ENCODE data around the gene PLXNA2.

The PLXNA2 gene

DNA sequence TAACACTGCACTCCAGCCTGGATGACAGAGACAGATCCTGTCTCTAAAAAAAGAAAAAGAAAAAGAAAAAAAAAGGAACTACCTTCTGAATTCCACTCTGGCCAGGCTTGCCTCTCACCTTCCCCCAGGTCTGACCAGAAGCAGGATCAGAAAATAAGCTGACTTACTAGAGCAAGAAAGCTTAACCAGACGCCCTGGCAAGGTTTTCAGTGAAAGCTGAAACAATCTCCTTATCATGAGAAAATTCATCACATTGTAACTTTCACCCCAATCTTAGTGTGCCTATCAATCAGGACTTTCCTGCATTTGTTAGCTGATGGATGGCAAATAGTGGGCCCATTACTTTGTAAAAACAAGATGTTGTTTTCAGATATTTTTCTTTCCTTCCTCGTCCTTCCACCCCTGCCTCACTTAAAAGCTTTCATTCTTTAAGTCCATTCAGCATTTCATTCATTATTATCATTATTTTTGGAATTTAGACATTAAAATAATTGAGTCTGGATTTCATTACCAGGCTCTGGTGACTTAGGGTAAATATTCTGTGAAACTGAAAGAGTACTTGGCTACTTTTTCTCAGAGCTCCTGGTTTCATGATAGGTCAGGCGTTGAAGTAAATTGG lies 236.8 kb downstream of the PLXNA2 start:
- DNase-seq: no peak

DNA sequence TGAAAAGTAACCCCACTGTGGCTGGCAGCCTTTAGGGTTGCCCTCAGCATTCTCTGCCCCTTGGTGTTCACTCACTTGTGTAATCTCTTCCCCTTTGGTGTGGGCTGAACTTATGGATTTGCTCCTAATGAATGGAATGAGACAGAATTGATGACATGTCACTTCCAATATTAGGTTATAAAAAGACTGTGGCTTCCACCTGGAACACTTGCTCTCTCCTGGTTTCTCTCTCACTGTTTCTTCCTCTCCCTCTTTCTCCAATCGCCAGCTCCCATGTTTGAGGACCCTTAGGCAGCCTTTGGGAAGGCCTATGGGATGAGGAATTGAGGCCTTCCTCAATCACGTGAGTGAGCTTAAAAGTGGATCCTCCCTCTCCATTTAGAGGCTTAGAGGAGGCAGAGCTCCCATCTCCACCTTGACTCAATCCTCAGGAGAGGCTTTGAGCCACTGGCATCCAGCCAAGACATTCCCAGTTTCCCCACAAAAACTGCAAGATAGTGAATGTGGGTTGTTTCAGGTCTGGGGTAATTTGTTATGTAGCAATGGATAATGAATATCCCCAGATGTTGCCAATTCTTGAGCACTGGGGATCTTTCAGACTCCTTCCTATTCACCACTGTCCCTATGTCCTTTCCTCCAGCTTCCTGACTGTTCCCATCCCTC lies 237.8 kb downstream of the PLXNA2 start:
- no peak for DNase-seq

DNA sequence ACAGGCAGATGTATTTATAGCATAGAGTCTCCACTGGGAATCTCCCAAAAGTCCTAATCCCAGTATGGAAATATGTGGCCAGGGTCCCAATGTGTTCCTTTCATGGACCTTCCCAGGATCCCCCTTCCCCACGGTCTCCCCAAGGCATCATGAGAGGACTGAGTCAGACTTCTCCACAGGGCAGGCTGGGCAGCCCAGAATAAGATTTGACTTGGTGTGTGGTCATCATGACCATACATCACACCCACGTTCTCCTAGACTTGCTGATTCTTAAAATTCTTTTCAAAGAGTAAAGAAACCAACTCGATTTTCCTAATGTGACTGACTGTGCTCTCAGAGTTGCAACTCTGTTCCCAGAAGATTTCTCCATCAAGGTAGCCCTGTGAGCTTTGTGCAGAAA lies 239.3 kb downstream of the PLXNA2 start:
- no peak for DNase-seq

DNA sequence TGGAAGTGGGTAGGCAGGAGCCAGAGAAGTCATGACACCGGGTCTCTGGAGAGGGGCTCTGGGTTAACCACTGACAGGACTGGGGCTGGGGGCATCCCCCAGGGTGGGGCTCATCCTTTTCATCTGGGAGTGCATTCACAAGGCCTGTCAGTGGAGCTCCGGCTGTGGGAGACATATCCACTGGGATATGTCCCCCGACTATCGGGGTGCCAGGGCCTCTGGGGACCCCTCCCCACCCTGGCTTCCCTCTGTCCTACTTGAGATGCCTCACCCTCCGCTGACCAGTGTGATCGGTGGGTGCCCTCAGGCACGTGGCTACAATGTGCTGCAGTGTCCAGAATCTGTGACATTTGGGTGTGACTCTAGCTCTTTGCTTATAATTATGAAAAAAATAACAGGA lies 240.9 kb downstream of the PLXNA2 start:
- DNase-seq: no peak

DNA sequence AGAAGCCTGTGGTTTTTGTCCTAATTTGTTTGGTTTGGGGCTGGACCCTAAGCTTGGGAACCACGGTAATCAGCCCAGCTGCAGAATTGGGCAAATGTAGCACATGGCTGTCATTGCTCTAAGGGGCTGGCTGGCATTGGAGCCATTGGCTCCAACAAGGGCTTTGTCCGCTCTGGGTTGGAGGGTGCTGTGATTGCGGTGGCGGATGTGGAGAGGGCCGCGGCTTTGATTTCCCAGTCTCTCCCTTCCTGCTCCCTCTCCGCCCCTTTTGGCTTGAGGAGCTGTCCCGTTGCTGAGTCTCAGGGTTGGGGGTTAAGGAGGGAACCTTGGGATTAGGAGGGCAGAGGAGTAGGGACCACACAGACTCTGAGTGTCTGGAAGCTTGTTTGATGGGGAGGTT lies 241.5 kb downstream of the PLXNA2 start:
- DNase-seq: no peak

DNA sequence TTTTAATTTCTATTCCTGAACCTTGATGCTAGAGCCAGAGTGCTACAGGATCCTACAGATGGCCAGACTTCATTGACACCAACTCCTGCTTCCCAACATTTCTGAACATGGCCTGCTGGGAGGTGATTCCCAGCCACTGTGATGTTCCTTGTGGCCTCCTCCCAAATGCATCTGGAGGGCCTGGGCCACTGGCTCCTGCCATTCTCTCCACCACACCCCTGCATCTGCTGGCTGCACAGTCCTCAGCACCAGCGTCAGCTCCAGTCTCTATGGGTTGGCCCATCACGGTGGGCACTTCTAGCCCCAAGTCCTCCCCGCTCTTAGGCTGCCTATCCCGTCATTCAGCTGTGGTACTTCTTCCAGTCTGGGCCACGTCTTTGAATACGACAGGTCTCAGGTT lies 242.1 kb downstream of the PLXNA2 start:
- DNase-seq: no peak

DNA sequence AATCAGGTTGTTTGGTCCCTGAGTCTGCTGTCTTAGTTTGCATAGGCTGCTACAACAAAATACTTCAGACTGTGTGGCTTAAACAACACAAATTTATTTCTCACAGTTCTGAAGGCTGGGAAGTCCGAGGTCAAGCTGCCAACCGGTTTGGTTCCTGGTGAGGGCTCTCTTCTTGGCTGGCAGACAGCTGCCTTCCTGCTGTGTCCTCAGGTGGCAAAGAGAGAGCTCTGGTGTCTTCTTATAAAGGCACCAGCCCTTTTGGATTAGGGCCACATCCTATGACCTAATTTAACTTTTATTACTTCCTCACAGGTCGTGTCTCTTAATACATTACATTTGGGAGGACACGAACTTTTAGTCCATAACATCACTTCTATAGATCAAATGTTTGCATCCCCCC lies 243.7 kb downstream of the PLXNA2 start:
- no peak for DNase-seq

DNA sequence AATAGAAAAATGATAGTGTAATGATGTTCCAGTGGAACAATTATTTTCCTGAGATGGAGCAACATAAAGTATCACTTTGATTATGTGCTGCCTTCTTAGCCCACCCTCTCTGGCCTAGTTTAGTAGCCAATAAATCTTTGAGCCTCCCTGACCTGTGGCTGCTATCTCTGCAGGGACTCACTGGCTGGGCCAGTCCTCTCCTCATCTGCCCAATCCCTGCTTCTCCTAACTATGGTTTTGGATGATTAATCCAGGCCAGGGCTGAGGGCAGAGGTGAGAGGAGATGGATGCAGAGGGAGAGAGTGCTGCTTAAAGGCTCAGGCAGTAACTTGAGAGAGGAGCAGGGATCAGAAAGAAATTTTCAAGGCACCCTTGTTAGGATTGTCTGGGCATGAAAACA lies 244.2 kb downstream of the PLXNA2 start:
- no peak for DNase-seq

DNA sequence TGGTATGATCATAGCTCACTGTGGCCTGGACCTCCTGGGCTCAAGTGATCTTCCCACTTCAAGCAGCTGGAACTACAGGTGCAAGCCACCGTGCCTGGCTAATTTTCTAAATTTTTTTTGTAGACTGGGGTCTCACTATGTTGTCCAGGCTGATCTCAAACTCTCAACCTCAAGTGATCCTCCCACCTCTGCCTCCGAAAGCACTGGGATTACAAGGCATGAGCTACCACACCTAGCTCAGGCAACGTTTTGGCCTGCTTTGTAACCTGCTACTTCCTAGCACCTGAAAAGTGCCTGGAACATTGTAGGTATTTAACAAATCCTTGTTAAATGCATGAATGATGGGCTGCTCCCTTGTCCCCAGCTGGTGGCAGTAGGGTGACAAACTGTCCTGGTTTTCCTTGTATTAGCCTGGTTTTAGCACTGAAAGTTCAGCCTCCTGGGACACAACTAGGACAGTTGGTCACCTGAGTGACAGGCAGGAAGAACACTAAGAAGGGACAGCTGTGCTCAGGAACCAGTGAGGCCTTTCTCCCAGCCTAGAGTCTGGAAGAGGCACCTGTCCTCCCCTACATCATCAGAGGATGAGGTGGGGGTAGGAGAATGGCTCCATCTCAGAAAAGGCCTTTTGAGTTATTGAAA lies 244.8 kb downstream of the PLXNA2 start:
- DNase-seq: no peak

DNA sequence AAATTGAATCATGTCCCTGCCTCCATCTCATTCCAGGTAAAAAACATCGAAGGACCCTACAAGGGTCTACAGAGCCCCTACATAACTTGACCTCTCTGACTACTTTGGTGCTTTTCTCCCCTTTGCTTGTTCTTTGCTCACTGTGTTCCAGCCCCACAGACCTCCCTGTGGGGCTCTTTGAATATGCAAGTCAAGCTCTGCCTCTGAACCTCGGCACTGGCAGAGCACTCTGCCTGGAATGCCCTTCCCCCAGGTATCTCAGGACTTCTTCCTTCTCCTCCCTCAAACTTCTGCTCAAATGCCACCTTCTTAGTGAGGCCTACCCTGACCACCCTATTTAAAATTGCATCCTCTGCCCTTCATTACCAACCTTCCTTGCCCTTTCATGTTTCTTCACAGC lies 245.5 kb downstream of the PLXNA2 start:
- DNase-seq: no peak

DNA sequence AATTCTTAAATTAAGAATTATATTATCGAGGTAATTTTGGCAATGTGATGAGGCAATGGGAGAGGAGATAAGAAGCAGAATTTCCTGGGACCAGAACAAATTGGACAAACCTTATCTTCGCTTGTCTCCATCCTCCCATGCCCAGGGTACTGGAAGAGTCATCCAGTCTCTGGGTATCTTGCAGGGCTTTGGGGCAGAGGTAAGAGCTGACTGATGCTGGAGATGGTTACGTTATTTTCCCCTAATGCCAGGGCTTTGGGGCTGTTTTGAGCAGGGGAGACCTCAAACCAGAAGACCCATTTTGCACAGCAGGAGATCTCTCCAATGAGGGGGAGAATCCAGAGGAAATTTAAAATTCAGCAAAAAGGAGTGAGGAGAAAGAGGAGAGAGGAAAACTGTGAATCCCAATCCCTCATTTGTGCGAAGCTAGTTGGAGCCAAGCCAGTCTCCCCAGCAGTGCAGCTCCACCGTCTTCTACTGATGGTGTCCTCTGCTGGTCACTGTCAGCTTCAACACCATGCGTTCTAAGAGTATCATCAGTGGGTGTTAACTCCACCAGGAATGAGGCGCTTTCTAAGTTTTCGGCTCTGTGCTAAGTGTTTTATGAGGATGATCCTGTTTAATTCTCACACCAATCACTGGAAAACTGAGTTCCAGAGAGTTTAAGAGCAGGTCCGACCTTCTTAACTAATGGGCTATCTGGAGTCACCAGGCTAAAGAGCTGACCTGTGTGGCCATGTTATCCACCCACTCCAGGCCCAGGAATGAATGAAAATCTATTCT lies 246.5 kb downstream of the PLXNA2 start:
- peak in 2 of 4 experiments; percentile 3 to 13 for DNase-seq

DNA sequence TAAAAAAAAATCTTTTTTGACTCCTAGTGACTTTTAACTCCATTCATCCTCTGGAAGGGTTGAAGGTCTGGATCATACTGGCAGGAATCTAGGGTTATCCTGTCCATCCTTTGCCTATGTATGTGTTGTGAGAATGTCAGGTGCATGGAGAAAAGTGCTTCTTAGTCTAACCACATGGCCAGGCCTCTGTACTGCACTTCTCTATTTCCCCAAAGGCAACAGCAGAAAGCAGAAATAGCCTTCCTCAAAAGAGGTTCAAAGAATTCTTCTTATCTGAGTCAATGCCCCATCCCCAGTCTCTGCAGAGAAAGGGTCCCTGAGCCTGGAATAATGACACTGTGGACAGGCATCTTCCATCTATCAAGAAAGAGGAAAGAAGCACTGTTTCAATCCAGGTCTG lies 247.5 kb downstream of the PLXNA2 start:
- no peak for DNase-seq

DNA sequence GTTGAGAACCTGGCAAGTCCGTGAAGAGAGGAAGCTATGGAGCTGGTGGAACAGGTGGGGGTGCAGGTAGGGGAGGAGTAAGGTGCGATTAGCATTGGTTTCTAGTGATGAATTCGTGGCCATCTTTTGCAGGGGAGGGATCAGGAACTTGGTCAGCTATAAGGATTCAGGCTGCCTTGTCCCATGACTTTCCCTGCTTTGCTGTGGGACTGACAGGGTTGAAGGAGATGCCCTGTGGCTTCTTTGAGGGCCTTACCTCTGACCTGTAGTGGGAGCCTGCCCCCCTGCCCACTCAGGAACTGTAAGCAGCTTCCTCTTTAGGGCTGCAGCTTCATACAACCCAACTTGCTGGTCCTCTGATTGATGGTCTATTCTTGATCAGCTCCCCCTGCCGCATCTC lies 248.6 kb downstream of the PLXNA2 start:
- no peak for DNase-seq

DNA sequence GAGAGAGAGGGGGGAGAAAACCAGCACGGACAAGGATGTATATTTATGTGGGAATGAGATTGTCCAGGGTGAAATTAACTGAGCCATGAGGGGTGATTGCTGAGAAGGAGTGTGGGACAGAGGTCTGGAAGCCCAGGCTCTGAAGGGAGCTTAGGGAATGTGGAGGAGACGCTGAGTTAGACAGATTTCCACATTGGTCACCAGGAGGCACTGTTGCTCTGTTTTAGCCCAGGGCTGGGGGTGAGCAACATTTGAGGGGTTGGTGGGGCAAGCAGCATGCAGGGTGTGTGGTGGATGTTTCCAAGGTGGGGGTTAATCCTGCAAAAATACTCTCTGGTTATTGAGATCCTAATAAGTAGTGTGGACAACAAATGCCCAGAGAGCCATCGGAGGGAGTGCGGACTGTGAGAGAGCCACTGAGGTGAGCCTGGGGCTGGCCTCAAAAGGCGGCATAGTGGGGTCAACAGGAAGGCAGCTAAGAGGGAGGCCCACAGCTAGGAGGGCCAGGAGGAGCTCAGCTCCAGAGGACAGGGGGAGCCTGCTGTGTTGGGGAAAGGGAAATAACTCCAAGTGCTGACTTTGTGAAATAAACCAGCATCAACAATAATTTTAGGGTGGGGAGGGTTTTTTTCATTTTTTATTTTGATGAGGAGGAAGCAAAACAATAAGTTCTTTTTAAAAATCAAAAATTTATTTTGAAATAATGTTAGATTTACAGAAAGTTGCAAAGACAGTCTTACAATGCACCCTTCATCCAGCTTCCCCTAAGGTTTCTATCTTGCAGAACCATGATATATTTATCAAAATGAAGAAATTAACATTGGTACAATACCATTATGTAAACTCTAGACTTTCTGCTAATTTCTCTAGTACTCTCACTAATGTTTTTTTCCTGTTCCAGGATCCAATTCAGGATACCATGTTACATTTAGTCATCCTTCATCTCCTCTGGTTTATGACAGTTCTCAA lies 250.4 kb downstream of the PLXNA2 start:
- DNase-seq: no peak

DNA sequence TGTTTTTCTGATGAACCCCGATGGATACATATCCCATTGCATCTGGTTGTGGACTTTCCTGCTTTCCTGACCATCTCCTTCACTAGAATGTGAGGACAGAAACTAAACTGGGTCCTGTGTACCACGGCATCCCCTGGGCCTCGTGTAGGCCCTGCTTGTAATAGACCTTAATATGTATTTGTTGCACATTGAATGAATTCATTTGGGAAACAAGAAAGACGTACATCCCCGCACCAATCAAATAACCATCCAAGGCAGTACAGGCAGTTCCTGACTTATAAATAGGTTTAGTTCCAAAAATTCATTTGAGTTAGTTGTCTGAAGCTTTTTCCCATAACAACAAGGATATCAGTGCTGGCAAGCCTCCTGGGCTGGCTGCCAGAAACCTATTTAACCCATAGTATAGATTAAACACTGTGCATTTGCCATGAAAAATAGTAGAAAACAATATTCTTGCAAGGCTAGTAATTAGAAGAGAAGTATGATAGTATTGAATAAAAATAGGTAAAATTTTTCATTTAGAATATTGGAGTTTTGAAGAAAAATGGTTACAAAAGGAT lies 251.4 kb downstream of the PLXNA2 start:
- DNase-seq: no peak

DNA sequence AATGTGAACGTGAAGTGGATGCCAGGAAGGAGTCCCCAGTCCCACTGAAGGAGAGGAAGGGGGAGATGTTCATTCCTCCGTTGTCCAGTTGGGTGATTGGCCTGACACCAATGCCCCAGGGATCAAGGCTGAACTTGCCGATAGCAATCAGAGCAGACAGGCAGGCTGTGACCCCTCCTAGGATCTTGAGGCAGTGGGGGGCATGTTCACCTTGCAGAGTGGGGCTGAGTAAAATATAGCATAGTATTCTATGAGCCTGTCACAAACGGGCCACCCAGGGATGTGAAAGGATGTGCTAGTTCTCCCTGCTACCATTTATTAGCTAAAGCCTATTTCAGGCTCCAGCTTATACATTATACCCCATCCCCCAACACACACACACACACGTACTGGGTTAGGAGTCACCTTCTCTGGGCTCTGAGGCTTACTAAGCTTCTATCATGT lies 252.6 kb downstream of the PLXNA2 start:
- DNase-seq: no peak

DNA sequence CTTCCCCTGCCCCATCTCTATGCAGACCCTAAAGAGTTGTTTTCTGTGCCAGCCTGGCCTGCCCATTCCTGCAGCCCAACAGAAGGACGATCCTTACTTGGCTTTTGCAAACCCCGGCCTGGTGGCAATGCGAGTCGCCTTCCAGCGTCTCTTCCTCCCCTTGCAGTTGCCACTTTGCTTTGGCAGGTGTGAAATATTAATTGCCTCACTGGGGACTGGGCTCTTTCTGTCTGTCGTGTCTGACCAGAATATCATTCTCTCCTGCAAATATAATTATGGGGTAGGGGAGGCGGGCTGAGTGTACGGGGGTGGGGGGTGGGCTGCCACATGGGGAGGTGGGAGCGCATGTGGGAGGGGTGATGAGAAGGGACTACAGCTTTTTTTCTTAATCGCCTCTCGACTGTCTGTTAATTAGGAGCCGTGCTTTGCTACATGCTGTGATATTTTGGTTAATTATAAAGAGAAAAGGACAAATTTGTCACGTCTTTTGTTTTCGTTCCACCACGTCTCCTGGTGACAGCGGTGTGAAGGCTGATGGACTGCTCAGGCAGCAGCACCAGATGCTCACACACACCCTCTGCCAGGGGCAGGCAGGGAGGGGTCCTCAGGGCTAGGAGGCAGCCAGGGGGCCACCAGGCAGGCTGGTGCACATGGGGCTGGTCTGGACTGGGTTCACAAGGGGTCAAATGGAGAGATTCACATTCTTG lies 253.2 kb downstream of the PLXNA2 start:
- DNase-seq: no peak

DNA sequence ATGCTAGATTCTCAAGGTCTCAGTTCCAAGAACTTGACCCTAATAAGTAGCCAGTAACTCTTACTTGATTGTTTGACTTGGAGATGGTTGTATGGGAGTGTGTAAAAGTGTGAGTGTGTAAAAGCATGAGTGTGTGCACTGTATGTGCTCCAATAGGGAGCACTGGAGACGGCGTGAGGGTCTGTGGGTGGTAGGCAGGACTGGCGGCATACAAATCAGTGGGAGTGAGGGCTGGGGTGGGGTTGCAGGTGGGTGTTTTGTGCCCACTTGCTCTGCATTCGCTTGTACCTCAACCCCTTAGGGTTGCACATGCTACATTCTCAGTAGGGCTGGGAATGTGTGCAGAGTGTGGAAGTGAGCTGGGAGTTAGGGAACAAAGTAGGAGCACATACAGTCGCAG lies 253.7 kb downstream of the PLXNA2 start:
- no peak for DNase-seq

DNA sequence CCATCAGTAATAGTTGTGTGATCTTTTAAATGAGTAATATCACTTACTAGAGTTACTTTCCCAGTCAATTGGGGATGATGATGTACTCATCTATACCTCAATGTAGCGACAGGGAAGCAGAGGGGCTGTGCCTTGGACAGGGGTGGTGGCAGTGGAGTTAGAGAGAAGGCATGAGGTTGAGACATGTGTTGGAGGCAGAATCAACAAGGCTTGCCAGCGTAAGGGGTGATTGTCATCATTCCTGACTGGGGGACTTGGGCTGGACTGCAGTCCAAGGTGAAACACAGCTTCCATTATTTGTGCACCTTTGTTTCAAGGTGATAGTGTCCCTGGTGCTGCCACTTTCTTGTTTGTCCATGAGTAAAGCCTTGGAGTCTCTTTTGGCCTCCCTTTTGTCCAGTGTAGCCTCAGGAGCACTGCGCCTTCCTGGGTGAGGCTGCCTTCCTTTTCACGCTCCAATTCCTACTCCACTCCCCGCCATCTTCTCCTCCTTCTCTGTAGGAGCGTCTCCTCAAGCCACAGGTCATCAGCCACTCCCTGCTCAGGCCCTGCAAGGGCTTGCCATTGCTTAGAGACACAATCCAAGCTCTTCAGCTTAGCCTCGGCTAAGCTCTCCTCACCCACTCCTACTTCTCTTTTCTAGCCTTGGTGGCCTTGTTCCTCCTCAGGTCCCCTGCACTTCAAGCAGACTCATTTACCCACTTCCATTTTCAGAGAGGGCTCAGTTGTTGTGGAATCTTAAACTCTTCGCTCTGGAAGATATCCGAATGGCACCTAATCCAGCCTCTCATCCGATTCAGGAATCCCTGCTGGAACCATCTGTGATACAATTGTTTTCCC lies 255.6 kb downstream of the PLXNA2 start:
- no peak for DNase-seq

DNA sequence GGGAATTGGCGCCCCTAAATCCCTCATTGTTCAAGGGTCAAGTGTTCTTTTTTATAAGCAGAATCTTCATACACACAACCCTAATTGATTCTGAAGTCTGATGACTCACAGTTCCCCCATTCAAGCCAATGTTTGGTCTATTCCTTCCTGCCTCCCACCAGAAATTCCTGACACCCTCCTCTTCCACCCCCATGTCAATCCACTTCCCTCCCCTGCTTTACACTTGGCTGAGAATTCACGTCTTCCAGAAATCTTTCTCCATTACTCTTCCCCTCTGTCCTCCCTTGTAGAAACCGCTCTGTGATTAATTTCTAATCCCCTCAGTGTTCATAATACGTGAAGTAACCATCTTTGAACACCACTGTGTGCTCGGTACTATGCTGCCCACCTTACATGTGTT lies 257.0 kb downstream of the PLXNA2 start:
- DNase-seq: no peak

DNA sequence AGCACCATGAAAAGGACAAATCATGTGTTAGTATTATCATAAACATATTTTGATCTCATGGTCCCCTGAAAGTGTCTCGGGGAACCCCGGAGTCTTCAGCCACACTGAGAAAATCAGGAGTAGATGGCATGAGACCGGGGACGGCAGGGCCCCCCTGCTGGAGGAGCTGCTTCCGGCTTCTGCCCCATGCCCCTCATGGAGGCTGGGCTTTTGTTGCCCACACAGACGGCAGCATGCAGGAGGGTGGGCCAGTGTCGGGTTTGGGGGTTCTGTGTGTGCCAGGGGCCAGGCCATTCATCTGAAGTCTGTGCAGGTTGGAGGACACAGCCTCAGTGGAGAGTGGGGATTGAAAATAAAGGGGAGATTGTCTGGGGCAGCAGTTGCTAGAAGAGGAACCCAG lies 258.2 kb downstream of the PLXNA2 start:
- DNase-seq: no peak
